ENCODE results near the gene SBK2. TPM values are rescaled to one million over a fixed set of nuclear protein-coding genes. Genes with fewer than 3 reads are reported as not detected.

Gene SBK2
- polyA plus RNA-seq, 1 of the 3 experiments (the other 2 are of a cell fraction), result 0.20 TPM

DNA sequence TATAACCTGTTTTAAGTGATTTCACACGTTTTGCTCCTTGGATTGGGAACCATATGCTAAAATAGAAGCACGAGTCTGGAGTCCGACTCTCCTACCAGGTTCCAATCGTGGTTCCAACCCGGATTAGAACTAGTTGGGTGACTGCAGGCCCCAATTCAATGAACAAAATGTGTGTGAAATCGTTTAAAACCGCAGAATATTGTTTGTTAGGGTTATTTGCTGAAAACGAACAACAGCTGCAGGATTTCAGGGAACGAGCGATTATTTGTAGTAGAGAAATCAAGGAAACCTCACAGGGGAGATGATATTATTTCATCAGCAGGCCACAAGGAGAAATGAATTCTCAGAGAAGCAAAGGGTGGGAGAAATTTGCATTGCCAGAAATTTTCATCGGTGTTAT is 32.0 kb downstream of the SBK2 start:
- no peaks in the 10 kb centered on the region for H3K9me3 ChIP-seq
- H4K20me1 ChIP-seq (ENCODE audit: insufficient read depth), result no peaks in the 10 kb centered on the region
- ChIA-PET CTCF (interaction anchor here (0.7 to 3.8 kb wide), 20 partner anchors 9 to 363 kb away, joined by 3 to 162 read pairs (median 8); partner anchors contain the start of genes NAT14, SBK3, SSC5D and ZNF628), POLR2A (interaction anchor here (1.7 kb wide), 1 partner anchor 20 kb away, joined by 8 read pairs; the partner anchor contains the start of gene NAT14)
- no peak overlapping the region for H3K27ac ChIP-seq (ENCODE audit: low read depth in 2 of 2, low read length in 1 of 2)
- H3K9ac ChIP-seq, result no peak overlapping the region
- H3K4me1 ChIP-seq (ENCODE audit: control insufficient read depth in 1 of 2, insufficient read depth in 2 of 2, low read depth in 1 of 2, low read length in 1 of 2), result peaks cover 0 to 2% of the 10 kb centered on the region in 2 experiments; a peak in 1 of 4 replicates
- no peaks in the 10 kb centered on the region for H3K36me3 ChIP-seq (replicated peaks in 1 of 2; ENCODE audit: control insufficient read depth in 1 of 2, insufficient read depth in 2 of 2, low read length in 1 of 2)
- no peak overlapping the region for H2AFZ ChIP-seq (ENCODE audit: low read depth)
- H3K4me2 ChIP-seq, result no peak overlapping the region
- H3K4me3 ChIP-seq (ENCODE audit: low read depth in 2 of 2, low read length in 1 of 2), result no peak overlapping the region
- H3K9me2 ChIP-seq, result no peaks in the 10 kb centered on the region
- no peaks in the 10 kb centered on the region for H3K79me2 ChIP-seq (ENCODE audit: insufficient read depth)
- H3F3A ChIP-seq (replicated peaks; ENCODE audit: insufficient read depth), result peaks cover 5% of the 10 kb centered on the region
- H3K27me3 ChIP-seq (ENCODE audit: insufficient read depth), result no peaks in the 10 kb centered on the region
- 70% methylated on average over 11 of the region's 11 CpGs for WGBS (ENCODE audit: low lambda C conversion rate)
- no peak for DNase-seq
- TF ChIP-seq, protein P1, sequence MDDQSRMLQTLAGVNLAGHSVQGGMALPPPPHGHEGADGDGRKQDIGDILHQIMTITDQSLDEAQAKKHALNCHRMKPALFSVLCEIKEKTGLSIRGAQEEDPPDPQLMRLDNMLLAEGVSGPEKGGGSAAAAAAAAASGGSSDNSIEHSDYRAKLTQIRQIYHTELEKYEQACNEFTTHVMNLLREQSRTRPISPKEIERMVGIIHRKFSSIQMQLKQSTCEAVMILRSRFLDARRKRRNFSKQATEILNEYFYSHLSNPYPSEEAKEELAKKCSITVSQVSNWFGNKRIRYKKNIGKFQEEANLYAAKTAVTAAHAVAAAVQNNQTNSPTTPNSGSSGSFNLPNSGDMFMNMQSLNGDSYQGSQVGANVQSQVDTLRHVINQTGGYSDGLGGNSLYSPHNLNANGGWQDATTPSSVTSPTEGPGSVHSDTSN (IDR thresholded peaks at IDR 0.05), result no peak
- TF ChIP-seq, protein P2, sequence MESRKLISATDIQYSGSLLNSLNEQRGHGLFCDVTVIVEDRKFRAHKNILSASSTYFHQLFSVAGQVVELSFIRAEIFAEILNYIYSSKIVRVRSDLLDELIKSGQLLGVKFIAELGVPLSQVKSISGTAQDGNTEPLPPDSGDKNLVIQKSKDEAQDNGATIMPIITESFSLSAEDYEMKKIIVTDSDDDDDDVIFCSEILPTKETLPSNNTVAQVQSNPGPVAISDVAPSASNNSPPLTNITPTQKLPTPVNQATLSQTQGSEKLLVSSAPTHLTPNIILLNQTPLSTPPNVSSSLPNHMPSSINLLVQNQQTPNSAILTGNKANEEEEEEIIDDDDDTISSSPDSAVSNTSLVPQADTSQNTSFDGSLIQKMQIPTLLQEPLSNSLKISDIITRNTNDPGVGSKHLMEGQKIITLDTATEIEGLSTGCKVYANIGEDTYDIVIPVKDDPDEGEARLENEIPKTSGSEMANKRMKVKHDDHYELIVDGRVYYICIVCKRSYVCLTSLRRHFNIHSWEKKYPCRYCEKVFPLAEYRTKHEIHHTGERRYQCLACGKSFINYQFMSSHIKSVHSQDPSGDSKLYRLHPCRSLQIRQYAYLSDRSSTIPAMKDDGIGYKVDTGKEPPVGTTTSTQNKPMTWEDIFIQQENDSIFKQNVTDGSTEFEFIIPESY (IDR thresholded peaks at IDR 0.05; ENCODE audit: borderline replicate concordance, low read depth), result no peak
- TF ChIP-seq TEAD4 (IDR thresholded peaks at IDR 0.05; ENCODE audit: borderline replicate concordance, insufficient read depth) (no peak), RFX5 (IDR thresholded peaks at IDR 0.05; ENCODE audit: low read length) (no peak), RXRA (IDR thresholded peaks at IDR 0.05; ENCODE audit: borderline replicate concordance, low read depth) (no peak), USF1 (IDR thresholded peaks at IDR 0.05; ENCODE audit: borderline replicate concordance, low read depth) (no peak), YY1 (IDR thresholded peaks at IDR 0.05; ENCODE audit: low read depth) (no peak), FOSL2 (IDR thresholded peaks at IDR 0.05; ENCODE audit: borderline replicate concordance, low read depth) (no peak), EP300 (IDR thresholded peaks at IDR 0.05; ENCODE audit: borderline replicate concordance in 1 of 2, low read depth in 1 of 2, low read length in 1 of 2) (no peak), FOXJ3 (CRISPR knock-in tag; IDR thresholded peaks at IDR 0.05) (no peak), CTCF (IDR thresholded peaks at IDR 0.05) (no peak), POLR2AphosphoS5 (IDR thresholded peaks at IDR 0.05; ENCODE audit: low read depth, low read length) (no peak), NRF1 (IDR thresholded peaks at IDR 0.05; ENCODE audit: low read depth, low read length) (no peak), MXI1 (IDR thresholded peaks at IDR 0.05; ENCODE audit: low read depth, low read length) (no peak), SIN3A (IDR thresholded peaks at IDR 0.05; ENCODE audit: borderline replicate concordance, low read depth, low read length) (no peak), TCF12 (IDR thresholded peaks at IDR 0.05) (no peak), MAX (IDR thresholded peaks at IDR 0.05; ENCODE audit: low read depth) (no peak)
- TF ChIP-seq, protein P3, sequence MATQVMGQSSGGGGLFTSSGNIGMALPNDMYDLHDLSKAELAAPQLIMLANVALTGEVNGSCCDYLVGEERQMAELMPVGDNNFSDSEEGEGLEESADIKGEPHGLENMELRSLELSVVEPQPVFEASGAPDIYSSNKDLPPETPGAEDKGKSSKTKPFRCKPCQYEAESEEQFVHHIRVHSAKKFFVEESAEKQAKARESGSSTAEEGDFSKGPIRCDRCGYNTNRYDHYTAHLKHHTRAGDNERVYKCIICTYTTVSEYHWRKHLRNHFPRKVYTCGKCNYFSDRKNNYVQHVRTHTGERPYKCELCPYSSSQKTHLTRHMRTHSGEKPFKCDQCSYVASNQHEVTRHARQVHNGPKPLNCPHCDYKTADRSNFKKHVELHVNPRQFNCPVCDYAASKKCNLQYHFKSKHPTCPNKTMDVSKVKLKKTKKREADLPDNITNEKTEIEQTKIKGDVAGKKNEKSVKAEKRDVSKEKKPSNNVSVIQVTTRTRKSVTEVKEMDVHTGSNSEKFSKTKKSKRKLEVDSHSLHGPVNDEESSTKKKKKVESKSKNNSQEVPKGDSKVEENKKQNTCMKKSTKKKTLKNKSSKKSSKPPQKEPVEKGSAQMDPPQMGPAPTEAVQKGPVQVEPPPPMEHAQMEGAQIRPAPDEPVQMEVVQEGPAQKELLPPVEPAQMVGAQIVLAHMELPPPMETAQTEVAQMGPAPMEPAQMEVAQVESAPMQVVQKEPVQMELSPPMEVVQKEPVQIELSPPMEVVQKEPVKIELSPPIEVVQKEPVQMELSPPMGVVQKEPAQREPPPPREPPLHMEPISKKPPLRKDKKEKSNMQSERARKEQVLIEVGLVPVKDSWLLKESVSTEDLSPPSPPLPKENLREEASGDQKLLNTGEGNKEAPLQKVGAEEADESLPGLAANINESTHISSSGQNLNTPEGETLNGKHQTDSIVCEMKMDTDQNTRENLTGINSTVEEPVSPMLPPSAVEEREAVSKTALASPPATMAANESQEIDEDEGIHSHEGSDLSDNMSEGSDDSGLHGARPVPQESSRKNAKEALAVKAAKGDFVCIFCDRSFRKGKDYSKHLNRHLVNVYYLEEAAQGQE (IDR thresholded peaks at IDR 0.05; ENCODE audit: low read depth, low read length), result no peak
